CD4-positive, alpha-beta T cell treated with Interleukin-4 for 4 hours (primary cell): ENCODE data around the gene SETD6.
A peak's percentile ranks its signal among the peaks of the same experiment; 100 is the strongest.

ENCODE experiments used
- DNase-seq: peaks from one replicate; pipeline ENCODE4 v3.0.0-alpha.2; 2020

SETD6 gene

DNA sequence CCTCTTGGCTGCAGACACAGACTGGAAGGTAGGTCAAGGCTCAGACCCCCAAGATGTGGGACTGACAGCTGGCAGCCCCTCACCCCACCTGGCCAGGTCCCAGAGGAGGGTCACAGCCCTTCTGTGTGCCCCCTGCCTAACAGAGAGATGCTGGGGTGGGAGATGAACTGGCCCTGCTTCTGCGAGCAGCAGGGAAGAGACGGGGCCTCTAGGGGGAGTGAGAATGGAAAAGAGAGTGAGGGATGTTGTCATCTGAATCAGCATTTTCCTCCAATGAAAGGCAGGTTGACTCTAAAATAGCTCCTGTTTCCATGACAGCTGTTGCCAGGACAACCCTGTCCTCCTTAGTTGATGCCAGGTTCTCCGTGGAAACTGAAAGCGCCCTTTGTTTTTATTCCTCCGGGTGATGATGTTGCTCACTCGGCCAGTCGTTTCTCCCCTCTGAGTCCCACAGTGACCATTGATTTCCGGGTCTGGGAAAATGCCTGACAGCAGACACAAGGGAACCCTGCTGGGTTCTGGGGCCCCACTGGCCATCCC is 20.3 kb upstream of the SETD6 start:
- peak; percentile 41 for DNase-seq

DNA sequence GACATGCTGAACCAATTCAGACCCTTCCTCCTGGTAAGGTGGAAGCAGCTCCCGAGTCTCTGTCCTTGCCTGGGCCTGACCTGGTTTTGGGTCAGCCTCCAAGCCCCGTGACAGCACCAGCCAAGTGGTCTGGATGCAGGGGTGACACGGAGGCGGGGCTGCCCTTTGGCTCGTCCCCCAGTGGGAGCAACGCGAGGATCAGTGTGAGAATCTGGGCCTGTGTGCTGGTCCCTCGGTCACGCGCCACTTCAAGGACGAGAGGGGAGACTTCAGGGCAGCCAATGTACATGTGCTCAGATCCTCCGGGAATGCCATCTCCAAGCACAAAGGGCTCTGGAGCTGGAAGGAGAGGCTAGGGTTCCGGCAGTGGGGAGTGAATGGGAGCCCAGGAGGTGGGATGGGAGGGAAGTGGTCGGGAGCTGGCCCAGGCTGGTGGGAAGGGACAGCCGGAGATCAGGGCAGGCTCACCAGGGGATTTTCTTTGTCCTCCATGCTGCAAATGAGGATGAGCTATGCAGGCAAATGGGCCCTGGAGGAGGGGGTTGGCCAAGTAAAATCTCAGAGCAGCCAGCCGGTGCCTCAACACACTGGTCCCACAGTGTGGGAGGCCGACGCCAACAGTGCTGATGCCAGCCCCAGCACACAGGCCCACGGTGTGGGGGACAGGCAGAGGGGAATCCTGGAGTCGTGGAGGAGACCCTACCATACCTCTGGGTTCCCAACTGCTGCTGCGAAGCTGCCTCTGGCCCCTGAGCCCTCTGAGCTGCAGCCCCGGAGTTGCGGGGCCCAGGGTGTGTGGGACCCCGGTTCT is 19.6 kb upstream of the SETD6 start:
- no peak for DNase-seq

DNA sequence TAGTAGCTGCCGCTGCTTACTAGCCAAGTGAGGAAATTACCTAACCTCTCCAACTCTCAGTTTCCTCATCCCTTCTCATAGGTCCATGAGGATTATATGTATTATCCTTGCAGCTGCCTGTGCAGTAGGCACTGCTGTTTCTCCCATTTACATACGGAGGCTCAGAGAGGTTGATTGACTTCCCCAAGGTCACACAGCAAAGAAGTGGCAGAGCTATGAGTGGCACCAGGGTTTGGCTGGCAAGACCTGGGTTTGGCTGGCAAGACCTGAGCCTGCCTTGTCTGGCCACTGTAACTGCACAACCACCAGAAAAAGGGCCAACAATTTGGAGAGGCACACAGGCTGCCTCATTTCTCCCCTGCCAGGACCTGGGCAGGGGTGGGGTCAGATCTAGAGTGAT is 17.8 kb upstream of the SETD6 start:
- no peak for DNase-seq

DNA sequence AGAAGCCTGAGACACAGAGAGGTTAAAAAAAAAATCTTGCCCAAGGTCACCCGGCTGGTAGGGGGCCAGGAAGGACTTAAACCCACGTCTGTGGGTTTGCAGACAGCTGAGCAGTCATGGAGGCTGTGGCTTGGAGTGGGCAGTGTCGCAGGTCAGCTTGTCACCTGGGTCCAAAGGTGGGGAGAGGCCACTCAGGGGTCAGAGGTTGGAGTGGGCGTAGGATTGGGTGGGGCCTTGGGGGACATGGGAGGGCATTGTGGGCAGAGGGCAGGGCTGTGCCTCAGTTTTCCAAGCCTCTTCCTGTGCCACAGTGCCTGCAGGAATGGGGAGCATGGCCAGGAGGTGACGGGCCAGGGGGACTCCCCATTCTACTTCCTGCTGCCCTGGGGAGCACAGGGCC is 17.4 kb upstream of the SETD6 start:
- no peak for DNase-seq

GRCh38 chr16:58498341-58499091 is 16.8 kb upstream of the SETD6 start:
- no peak for DNase-seq

DNA sequence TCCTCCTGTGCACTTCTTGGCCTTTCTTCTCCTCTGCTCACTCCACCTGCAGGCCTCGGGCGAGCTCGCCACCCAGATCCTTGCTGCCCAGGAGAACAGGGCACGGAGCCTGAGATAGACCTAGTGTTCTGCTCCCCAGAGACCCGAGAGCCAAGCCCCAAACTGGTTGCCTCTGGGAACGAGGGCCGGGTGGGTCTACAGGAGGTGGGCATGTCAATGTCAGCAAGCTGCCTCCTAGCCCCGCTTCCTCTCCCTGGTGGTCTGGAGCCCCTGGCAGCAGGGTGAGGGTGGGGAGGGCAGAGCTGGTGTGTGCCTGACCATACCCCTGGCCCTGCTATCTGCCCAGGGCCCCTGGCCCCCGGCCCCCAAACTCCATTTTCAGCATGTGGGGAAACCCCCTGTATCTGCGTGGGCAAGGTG is 16.2 kb upstream of the SETD6 start:
- no peak for DNase-seq

- DNase-seq, result no peak
Observed at GRCh38 chr16:58499615-58500351, 15.5 kb upstream of the SETD6 start, which contains the start of gene NDRG4. Gene NDRG4 (plus strand): TSS chr16:58500143. CDS start chr16:58500249, 106 bp downstream.

GRCh38 chr16:58500430-58501241 is 14.7 kb upstream of the SETD6 start:
- no peak for DNase-seq

DNA sequence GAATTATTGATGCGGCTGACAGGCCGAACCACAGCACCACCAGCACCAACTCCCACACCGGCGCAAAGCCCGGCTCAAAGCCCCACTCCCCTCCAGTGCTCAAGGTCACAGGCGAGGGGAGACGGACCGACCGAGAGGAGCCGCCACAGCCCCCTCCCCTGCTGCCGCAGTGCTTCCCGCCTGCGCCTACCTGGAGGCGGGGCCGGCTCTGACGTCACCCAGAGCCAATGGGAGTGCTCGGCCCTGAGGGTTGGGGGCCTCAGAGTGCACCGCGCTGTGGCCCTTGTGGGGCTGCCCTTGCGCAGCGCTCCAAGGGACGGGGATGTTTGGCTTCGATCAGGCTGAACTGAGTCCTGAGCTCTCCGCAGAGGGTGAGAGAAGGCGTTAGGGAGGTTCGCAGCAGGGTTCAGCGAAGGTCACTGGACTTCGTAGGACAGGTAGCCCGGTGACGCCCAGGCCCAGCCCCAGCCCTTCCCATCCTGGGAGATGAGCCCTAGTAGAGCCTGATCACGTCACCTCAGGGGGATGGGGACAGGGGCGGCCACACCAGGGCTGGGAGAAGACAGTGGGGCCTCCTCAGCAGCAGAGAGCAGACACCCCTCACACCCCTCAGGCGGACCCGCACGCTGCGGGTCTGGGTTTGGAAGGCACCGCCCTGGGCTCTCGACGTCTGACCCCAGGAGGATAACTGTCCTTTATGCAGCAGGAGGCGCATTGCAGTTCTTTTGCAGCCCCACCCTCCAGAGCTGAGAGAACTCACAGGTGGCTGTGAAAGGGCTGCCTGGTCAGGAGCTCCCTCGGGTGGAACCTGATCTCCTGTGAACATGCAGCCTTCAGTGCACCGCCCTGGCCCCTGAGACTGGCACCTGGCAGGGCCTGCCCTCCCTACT is 13.8 kb upstream of the SETD6 start:
- DNase-seq, result peak; percentile 8

DNA sequence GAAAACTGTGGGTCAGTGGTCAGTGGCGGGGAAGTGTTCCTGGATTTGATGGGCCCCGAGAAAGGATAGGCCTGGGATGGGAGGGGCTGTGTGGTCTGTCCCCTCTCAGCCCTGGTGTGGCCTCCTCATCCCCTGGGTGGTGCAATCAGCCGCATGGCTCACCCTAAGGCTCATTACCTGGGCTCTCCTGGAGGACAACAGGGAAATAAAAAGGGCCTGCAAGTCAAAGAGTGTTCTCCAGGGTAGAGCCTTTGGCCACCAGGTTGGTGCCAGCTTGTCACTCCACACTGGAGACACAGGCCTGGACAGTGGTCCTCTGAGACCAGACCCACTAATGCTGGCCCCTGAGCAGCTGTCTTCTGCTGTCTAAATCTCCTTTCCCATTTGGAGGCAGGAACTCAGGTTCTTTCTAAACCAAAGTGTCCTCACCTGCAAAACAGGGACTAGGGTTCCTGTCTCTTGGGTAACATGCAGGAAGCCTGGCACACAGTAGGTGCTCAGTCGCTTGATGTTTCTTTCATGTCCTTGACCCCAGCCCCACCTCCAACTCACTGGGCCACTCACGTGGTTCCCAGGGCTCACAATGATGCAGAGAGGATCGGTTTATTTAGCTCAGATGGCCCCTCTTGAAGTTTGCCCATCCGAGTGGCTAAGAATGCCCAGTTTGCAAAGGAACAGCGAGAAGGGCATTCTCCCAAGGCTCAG is 12.9 kb upstream of the SETD6 start:
- no peak for DNase-seq

DNA sequence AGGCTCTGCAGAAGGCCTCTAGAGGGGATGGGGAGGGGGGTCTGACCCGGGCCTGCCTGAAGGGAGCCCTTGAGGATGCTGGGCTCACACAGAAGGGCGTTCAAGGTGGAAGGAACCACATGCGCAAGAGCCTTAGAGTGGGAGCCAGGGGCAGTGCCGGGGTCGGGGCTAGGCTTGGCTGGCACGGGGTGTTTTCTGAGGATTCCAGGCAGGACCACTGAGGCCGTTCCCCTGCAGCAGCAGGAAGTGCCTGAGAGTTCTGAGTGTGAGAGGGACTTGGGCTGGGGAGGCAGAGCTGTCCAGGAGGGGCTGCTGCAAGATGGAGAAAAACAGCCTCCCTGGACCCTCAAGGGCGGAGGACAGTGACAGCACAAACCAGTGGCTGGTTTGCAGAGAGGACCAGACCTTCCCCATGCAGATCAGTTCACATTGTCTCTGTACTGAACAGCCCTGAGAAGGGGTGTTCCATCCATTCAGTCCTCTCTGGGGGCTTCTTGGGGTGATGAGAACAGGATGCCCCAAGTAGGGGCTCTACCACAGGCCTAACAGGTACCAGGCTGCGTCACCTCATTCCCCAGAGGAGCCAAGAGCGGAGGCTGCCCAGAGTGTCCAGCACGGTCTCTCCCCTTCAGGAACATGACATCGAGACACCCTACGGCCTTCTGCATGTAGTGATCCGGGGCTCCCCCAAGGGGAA is 12.0 kb upstream of the SETD6 start:
- DNase-seq, result no peak

GRCh38 chr16:58503863-58504688 is 11.2 kb upstream of the SETD6 start:
- no peak for DNase-seq

GRCh38 chr16:58506241-58507194 is 8.8 kb upstream of the SETD6 start:
- no peak for DNase-seq

DNA sequence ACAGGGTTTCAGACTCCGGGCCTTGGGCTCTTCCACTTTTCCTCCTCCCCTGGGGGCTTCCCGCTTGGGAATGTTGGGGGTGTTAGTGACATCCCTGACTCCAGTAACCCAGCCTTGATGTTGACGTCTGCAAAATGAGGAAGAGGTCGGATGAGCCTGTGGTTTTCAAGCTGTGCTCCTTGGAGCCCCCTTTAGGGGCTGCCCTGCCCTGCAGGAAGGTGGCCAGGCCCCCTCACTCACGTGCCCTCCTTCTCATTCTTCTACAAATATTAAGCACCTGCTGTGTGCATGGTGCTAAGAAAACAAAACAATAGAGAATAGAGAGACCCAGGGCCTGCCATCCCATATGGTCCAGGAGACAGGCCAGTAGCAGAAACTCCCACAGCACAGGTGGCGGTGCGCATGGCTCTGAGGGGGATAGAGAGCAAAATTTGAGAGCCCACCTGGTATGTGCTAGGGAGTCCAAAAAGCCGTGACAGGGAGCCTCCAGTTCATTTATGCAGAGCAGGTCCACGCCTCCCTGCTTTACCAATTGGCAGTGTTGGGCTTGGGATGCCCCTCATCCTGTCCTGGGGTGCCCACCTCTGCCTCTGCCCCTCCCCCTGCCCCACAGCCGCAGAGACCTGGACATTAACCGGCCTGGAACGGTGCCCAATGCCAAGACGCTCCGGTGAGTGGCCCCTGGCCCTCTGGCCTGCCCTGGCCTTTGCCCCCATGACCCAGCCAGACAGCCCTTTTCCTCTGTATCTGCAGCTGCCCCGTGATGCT is 7.9 kb upstream of the SETD6 start:
- no peak for DNase-seq

GRCh38 chr16:58507963-58508670 is 7.2 kb upstream of the SETD6 start:
- DNase-seq, result no peak

- no peak for DNase-seq
Observed at GRCh38 chr16:58508671-58509251, 6.6 kb upstream of the SETD6 start.
